ENCODE measurements around the gene BACH2.
"Not testable (repeated sequence)": the region's sequence is repeated elsewhere in the genome, so short reads cannot be mapped to it uniquely, and the experiment has no call there.

Gene BACH2

GRCh38 chr6:90088009-90088408 lies 208.6 kb downstream of the BACH2 start:
- DNase-seq, result no peak

DNA sequence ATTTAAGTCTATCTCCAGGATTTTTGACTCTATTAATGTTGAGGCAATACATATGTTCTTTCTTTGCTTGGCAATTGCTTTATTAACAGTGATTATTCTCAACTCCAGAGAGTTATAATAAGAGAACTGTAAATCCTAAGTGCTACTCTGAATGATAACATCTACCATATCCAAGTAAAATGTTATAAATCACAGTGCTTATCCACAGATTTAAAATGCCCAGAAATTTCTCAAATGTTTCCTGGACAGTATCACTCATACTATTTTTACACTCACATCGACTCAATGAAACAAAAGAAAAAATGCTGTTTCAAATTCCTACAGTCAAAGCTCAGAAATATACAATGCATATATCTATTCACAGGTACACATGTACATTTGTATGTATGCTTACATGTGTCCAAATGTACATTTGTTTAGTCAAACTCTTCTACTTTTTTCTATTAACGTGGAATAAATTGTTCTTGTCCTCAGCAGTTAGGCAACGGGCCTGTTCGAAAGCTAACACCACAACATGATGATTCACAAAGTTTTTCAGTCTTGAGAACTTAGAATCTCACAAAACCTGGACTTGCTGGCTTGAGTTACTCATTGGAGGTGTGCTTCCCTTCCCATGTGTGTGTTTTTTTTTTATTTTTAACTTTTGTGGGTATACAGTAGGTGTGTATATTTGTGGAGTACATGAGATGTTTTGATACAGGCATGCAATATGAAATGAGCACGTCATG lies 209.4 kb downstream of the BACH2 start:
- DNase-seq, result no peak

DNA sequence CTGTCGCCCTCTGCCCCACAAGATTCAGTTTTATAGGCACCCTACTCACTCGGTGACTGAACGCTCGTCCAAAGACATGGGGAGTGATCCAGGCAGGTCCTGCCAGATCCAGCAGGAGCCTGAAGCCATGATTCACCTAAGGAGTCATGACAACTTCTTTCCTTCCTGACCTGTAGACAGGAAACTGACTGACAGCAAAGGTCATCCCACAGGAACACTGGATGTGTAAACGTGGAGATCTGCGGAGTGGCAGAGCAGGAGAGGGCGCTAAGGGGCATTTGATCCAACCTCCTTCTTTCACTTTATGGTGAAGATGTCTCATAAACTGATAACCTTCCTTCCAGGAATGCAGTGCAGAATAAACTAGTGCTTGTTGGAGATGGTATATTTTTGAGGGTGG lies 210.1 kb downstream of the BACH2 start:
- no peak for DNase-seq

DNA sequence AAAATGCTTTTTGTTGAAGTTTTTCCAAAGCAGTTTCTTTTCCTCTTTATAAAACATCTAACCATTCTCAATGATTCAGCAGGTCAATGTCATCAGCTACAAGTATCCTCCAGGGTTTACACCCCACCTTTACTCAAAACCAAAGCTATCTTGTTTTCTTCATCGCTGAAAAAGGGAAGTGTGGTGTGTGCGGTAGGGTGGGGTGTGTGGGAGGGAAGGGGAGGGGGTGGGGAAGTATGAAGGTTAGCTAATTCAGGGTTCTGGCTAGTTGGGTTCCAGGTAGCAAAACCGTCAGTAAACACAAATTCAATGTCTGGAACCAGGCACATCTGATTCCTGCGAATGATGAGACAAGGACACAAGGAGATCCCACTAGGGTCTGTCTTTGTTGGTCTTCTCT lies 212.8 kb downstream of the BACH2 start:
- no peak for DNase-seq

- DNase-seq, result no peak
Measured at GRCh38 chr6:90082847-90083246, 213.8 kb downstream of the BACH2 start.

- DNase-seq, result no peak
Measured at GRCh38 chr6:90080876-90081481, 215.7 kb downstream of the BACH2 start.

DNA sequence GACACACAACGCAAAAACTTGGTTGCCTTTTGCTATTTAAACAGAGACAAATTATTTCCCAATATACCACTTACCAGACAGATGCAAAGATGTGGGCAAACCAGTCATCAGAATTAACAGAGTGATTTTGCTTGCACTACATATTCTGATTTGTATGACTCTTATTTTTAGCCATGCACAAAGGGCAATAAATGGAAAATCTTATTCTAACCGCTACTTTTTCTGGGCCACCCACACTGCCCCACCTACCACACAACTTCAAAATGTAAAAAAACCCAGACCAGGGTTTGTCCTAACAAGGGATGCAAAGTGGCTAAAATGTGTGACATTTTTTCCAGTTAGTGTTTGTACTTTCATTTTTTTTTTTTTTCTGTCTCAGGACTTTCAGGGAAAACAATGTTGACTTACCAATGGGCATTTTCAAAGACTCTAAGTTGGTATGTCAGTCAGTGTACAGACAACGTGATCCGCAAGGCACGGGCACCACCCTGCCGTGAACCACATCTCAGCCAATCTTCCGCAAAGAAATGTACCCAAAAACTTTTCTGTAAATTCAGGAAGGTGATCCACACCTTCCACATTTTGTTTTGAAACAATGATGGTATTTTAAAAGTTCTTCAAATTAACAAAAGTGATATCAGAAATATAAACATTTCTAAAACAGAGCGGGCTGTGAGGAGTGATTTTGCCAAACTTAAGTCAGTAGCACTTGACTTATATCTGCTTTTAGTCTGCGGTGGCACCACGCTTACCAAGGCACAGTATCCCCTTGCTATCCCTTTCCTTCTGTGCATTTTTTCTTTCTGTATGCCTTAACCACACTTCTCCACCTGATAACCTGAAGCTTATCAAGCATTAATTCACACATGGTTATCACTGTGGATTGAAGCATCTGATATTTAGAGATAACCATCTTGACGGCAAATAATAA lies 216.8 kb downstream of the BACH2 start:
- DNase-seq, result no peak

DNA sequence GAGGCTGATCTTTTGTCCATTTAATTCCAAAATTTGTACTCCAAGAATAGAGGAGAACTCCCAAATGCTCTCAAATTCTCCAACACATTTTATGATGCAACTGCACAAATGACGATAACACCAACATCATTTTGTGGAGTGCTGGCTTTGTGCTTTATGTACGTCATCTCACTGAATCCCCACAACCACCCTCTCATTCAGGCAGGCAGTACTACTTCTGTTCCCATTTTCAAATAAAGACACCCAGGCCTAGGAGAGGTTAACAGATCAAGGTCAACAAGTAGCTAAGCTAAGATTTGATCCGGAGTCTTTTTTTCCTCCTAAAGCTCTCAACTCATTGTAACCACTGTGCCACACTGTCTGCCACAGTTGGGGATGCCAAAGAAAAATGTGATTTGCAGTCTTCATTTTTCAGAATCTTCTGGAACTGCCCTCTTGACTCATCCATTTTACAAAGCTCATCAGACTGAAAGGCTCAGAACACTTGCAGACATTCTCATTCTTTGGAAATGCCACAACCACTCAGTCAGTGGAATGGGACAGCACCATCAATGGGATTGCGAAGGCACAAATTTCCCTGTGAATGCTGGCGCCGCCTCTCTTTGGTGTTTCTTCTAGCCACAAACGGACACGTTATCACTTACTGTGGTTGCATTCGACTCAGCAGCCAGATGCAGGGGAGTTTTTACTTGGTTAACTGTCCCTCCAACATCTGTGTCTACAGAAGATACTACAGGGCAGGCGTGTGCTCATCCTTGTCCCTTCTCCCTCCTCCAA lies 217.9 kb downstream of the BACH2 start:
- no peak for DNase-seq

GRCh38 chr6:90076511-90077415 lies 219.9 kb downstream of the BACH2 start:
- no peak for DNase-seq

- DNase-seq, result no peak
Measured at GRCh38 chr6:90074161-90074850, 222.3 kb downstream of the BACH2 start.

DNA sequence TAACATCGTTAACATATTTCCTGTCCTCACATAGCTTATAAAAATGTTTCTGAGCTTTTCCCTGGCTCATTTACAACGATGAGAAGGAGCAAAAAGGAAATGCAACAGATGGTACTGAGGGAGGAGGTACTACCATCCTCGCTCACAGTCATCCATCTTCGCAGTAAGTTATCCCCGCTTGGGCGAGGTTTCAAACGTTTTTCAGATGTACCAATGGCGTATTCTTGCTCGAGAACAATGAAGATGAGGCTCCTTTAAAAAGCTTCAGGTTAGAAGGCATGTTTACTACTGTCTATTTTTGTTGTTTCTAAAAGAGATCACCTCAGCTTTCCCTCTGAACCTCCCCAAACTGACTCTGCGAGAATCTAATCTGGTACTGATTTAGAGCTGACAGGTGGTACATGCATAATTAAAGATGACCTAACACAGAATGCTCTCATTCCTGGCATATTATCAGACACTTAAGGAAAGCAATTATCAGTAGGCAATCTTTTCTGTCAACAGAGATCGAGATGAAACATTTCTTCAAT lies 223.6 kb downstream of the BACH2 start:
- no peak for DNase-seq

GRCh38 chr6:90072501-90072900 lies 224.1 kb downstream of the BACH2 start:
- no peak for DNase-seq

GRCh38 chr6:90068703-90069523 lies 227.7 kb downstream of the BACH2 start:
- DNase-seq, result no peak

- no peak for DNase-seq
Measured at GRCh38 chr6:90068264-90068663, 228.4 kb downstream of the BACH2 start.

GRCh38 chr6:90066697-90067096 lies 229.9 kb downstream of the BACH2 start:
- DNase-seq, result no peak

DNA sequence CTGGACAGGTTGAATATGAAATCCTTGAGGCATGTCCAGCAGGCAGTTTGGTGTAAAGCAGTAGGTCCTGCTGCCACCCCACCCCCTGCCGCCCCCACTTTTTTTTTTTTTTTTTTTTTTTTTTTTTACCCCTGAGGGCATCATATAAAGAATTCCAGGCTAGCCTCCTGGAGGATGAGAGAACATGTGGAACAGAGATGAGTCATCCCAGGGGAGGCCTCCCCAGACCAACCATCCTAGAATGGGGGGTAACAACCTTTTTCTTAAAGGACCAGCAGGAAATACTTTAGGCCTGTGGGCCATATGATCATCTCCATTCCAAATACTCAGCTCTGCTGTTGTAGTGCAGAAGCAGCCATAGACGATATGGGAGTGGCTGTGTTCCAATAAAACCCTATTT lies 231.5 kb downstream of the BACH2 start:
- no peak for DNase-seq

DNA sequence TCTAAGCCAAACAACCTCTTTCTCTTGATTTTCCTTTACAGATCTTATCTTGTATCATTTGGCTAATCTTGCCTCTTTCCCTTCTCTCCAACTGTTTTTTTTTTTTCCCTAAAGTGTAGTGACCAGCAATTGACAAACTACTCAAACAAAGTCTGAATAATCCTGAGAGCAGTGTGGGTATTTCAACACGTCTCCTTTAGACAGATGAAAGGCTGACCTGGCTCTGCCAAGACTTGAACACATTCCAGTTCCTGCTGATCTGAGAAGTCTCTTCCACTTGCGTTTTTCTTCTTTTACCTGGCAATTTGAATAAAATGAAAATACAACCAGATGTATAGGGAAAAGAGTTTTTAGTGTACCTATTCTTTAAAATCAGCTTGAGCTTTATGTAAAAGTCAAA lies 234.0 kb downstream of the BACH2 start:
- DNase-seq, result no peak

- DNase-seq, result no peak
Measured at GRCh38 chr6:90062051-90062450, 234.6 kb downstream of the BACH2 start.

DNA sequence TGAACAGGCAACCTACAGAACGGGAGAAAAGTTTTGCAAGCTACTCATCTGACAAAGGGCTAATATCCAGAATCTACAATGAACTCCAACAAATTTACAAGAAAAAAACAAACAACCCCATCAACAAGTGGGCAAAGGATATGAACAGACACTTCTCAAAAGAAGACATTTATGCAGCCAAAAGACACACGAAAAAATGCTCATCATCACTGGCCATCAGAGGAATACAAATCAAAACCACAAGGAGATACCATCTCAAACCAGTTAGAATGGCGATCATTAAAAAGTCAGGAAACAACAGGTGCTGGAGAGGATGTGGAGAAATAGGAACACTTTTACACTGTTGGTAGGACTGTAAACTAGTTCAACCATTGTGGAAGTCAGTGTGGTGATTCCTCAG lies 237.5 kb downstream of the BACH2 start:
- not testable (repeated sequence) for DNase-seq

- not testable (repeated sequence) for DNase-seq
Measured at GRCh38 chr6:90055924-90056323, 240.7 kb downstream of the BACH2 start.
